ENCODE data around the gene PPM1B.
"Not testable (repeated sequence)": the region's sequence is repeated elsewhere in the genome, so short reads cannot be mapped to it uniquely, and the experiment has no call there.

Gene PPM1B

GRCh38 chr2:44254023-44254422 is 85.3 kb downstream of the PPM1B start:
- Histone ChIP-seq H3K4me2 (ENCODE audit: low read length) (no peak overlapping the region), H3K79me2 (ENCODE audit: control insufficient read depth, insufficient read depth, low read length, poor library complexity) (no peaks in the 10 kb centered on the region), H3K4ac (ENCODE audit: low read depth, low read length) (no peak overlapping the region), H3K36me3 (ENCODE audit: control insufficient read depth in 1 of 2, insufficient read depth in 2 of 2, low read length in 2 of 2) (no peaks in the 10 kb centered on the region), H3K9ac (ENCODE audit: low read length) (no peak overlapping the region), H3K9me3 (ENCODE audit: insufficient read depth, low read depth, low read length) (peaks cover 2% of the 10 kb centered on the region), H4K12ac (ENCODE audit: low read depth, low read length) (no peak overlapping the region), H3K27me3 (ENCODE audit: insufficient read depth, low read length) (no peaks in the 10 kb centered on the region), H4K8ac (ENCODE audit: low read depth, low read length) (no peak overlapping the region), H3K27ac (ENCODE audit: low read depth, low read length) (no peak overlapping the region), H3K79me1 (ENCODE audit: low read length) (no peaks in the 10 kb centered on the region), H3K4me1 (ENCODE audit: control insufficient read depth in 1 of 2, insufficient read depth in 2 of 2, low read length in 2 of 2) (no peaks in the 10 kb centered on the region), H3K18ac (ENCODE audit: low read length) (no peak overlapping the region), H2BK12ac (ENCODE audit: low read length) (no peak overlapping the region), H3K23ac (ENCODE audit: low read length) (no peak overlapping the region), H2BK120ac (ENCODE audit: insufficient read depth, low read length, poor library complexity) (no peak overlapping the region), H3K14ac (ENCODE audit: low read length) (no peak overlapping the region), H2AFZ (ENCODE audit: insufficient read depth, low read length, poor library complexity) (no peak overlapping the region), H2BK5ac (ENCODE audit: low read depth, low read length, poor library complexity) (no peak overlapping the region), H2AK5ac (ENCODE audit: low read length) (no peak overlapping the region), H3K4me3 (ENCODE audit: low read depth, low read length) (no peak overlapping the region), H4K91ac (ENCODE audit: low read depth, low read length) (no peak overlapping the region)
- no CpG with 5 or more reads among the region's 2 CpGs for WGBS (ENCODE audit: extremely low coverage, insufficient coverage, insufficient read length)
- no peak for DNase-seq

- H4K8ac ChIP-seq (ENCODE audit: low read depth, low read length); DNase-seq; H2BK12ac ChIP-seq (ENCODE audit: low read length); H3K4me2 ChIP-seq (ENCODE audit: low read length); H3K36me3 ChIP-seq (ENCODE audit: control insufficient read depth in 1 of 2, insufficient read depth in 2 of 2, low read length in 2 of 2); H3K14ac ChIP-seq (ENCODE audit: low read length); H2AK5ac ChIP-seq (ENCODE audit: low read length); H4K91ac ChIP-seq (ENCODE audit: low read depth, low read length); H3K9me3 ChIP-seq (ENCODE audit: insufficient read depth, low read depth, low read length); H2BK120ac ChIP-seq (ENCODE audit: insufficient read depth, low read length, poor library complexity); H3K27ac ChIP-seq (ENCODE audit: low read depth, low read length); H3K18ac ChIP-seq (ENCODE audit: low read length); H4K12ac ChIP-seq (ENCODE audit: low read depth, low read length); H3K23ac ChIP-seq (ENCODE audit: low read length); H2BK5ac ChIP-seq (ENCODE audit: low read depth, low read length, poor library complexity); H2AFZ ChIP-seq (ENCODE audit: insufficient read depth, low read length, poor library complexity); H3K79me2 ChIP-seq (ENCODE audit: control insufficient read depth, insufficient read depth, low read length, poor library complexity); H3K9ac ChIP-seq (ENCODE audit: low read length); H3K27me3 ChIP-seq (ENCODE audit: insufficient read depth, low read length); H3K4me3 ChIP-seq (ENCODE audit: low read depth, low read length); H3K4me1 ChIP-seq (ENCODE audit: control insufficient read depth in 1 of 2, insufficient read depth in 2 of 2, low read length in 2 of 2); H3K79me1 ChIP-seq (ENCODE audit: low read length); H3K4ac ChIP-seq (ENCODE audit: low read depth, low read length): not testable (repeated sequence)
- no CpG with 5 or more reads among the region's 3 CpGs for WGBS (ENCODE audit: extremely low coverage, insufficient coverage, insufficient read length)
Observed at GRCh38 chr2:44255704-44256103, 87.0 kb downstream of the PPM1B start.

DNA sequence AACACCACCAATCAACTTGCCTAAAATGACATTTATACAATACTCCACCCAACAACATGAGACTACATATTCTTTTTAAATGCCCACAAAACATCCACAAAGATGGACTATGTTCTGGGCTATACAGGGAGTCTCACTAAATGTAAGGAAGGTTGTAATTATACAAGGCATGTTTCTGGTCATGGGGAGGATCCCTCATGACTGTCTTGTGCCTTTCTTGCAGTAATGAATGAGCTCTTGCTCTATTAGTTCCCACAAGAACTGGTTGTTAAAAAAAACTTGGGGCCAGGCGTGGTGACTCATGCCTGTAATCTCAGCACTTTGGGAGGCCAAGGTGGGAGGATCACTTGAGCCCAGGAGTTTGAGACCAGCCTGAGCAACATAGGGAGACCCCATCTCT is 89.1 kb downstream of the PPM1B start:
- H3K79me1 ChIP-seq (ENCODE audit: low read length); H3K9ac ChIP-seq (ENCODE audit: low read length); H3K4me3 ChIP-seq (ENCODE audit: low read depth, low read length); H3K9me3 ChIP-seq (ENCODE audit: insufficient read depth, low read depth, low read length); H3K4me1 ChIP-seq (ENCODE audit: control insufficient read depth in 1 of 2, insufficient read depth in 2 of 2, low read length in 2 of 2); H2AK5ac ChIP-seq (ENCODE audit: low read length); H2BK120ac ChIP-seq (ENCODE audit: insufficient read depth, low read length, poor library complexity); H2BK12ac ChIP-seq (ENCODE audit: low read length); H4K91ac ChIP-seq (ENCODE audit: low read depth, low read length); H3K14ac ChIP-seq (ENCODE audit: low read length); H3K4ac ChIP-seq (ENCODE audit: low read depth, low read length); H3K27me3 ChIP-seq (ENCODE audit: insufficient read depth, low read length); H3K27ac ChIP-seq (ENCODE audit: low read depth, low read length); DNase-seq; H3K4me2 ChIP-seq (ENCODE audit: low read length); H4K8ac ChIP-seq (ENCODE audit: low read depth, low read length); H2AFZ ChIP-seq (ENCODE audit: insufficient read depth, low read length, poor library complexity); H3K79me2 ChIP-seq (ENCODE audit: control insufficient read depth, insufficient read depth, low read length, poor library complexity); H3K36me3 ChIP-seq (ENCODE audit: control insufficient read depth in 1 of 2, insufficient read depth in 2 of 2, low read length in 2 of 2); H4K12ac ChIP-seq (ENCODE audit: low read depth, low read length); H3K18ac ChIP-seq (ENCODE audit: low read length); H3K23ac ChIP-seq (ENCODE audit: low read length); H2BK5ac ChIP-seq (ENCODE audit: low read depth, low read length, poor library complexity): not testable (repeated sequence)
- no CpG with 5 or more reads among the region's 1 CpG for WGBS (ENCODE audit: extremely low coverage, insufficient coverage, insufficient read length)

DNA sequence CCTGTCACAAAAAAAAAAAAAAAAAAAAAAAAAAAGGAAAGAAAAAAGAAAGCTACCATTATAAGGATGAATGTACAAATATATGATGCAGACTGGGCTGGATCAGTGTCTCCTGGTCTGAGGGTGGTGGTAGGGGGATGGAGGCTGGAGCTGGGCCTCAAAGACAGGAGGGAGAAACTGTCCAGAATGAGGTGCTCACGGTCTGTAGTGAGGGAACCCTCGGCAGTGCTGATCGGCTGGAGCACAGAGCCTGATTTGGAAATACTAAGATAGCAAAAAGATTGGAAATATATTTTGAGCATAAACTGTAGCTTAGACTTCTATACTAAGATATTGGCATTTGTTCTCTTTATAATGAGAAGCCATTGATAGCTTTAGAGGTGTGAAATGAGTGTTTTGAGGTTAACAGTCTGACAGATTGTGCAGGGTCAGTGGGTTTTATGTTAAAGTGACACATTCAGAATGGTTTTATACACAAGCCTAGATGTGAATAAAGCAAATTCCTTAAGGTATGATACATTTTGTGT is 98.7 kb downstream of the PPM1B start:
- Histone ChIP-seq H3K4me3 (ENCODE audit: low read depth, low read length) (no peak overlapping the region), H2BK5ac (ENCODE audit: low read depth, low read length, poor library complexity) (no peak overlapping the region), H3K4me2 (ENCODE audit: low read length) (no peak overlapping the region), H3K4ac (ENCODE audit: low read depth, low read length) (no peak overlapping the region), H2AFZ (ENCODE audit: insufficient read depth, low read length, poor library complexity) (no peak overlapping the region), H2BK120ac (ENCODE audit: insufficient read depth, low read length, poor library complexity) (no peak overlapping the region), H3K14ac (ENCODE audit: low read length) (no peak overlapping the region), H3K79me2 (ENCODE audit: control insufficient read depth, insufficient read depth, low read length, poor library complexity) (no peaks in the 10 kb centered on the region), H3K23ac (ENCODE audit: low read length) (no peak overlapping the region), H4K8ac (ENCODE audit: low read depth, low read length) (no peak overlapping the region), H2BK12ac (ENCODE audit: low read length) (no peak overlapping the region), H4K12ac (ENCODE audit: low read depth, low read length) (no peak overlapping the region), H2AK5ac (ENCODE audit: low read length) (no peak overlapping the region), H3K27me3 (ENCODE audit: insufficient read depth, low read length) (no peaks in the 10 kb centered on the region), H3K9me3 (ENCODE audit: insufficient read depth, low read depth, low read length) (no peaks in the 10 kb centered on the region), H3K4me1 (ENCODE audit: control insufficient read depth in 1 of 2, insufficient read depth in 2 of 2, low read length in 2 of 2) (no peaks in the 10 kb centered on the region), H3K36me3 (ENCODE audit: control insufficient read depth in 1 of 2, insufficient read depth in 2 of 2, low read length in 2 of 2) (no peaks in the 10 kb centered on the region), H3K79me1 (ENCODE audit: low read length) (no peaks in the 10 kb centered on the region), H3K9ac (ENCODE audit: low read length) (no peak overlapping the region), H3K18ac (ENCODE audit: low read length) (no peak overlapping the region), H4K91ac (ENCODE audit: low read depth, low read length) (no peak overlapping the region), H3K27ac (ENCODE audit: low read depth, low read length) (no peak overlapping the region)
- no CpG with 5 or more reads among the region's 3 CpGs for WGBS (ENCODE audit: extremely low coverage, insufficient coverage, insufficient read length)
- no peak for DNase-seq

Measured in trophoblast cell (in vitro differentiated cells and primary cell).